GM12878 (cell line): ENCODE measurements around the gene NRG3. TPM values are rescaled to one million over a fixed set of nuclear protein-coding genes. Genes with fewer than 3 reads are reported as not detected.

Source experiments
- ATAC-seq: fragments of 200-7000 bp; cut with Tn5 transposase; 3 replicates; pipeline ENCODE4 v1.9.1; 2020; ENCODE audit warnings: mild to moderate bottlenecking, moderate library complexity
- BruUV-seq: library from RNA; stranded (reverse); fragments of 400-500 nt; replicated peaks from 2 replicates; lab custom pipeline; 2021; lab: Mats Ljungman, UMichigan
- CTCF ChIA-PET: fragments of 300-600 bp; sonication (Branson Sonifier 250); formaldehyde crosslinking; extraction: SDS; loops from one replicate; lab custom pipeline; 2021; ENCODE audit warnings: inconsistent platforms; lab: Yijun Ruan, JAX
- POLR2A ChIA-PET: fragments of 350-600 bp; formaldehyde crosslinking; extraction: SDS; loops from one replicate; lab custom pipeline; 2021; ENCODE audit warnings: inconsistent platforms; lab: Charles Lee
- RAD21 ChIA-PET: fragments of 300-600 bp; sonication (Branson Sonifier 250); formaldehyde crosslinking; loops from one replicate; lab custom pipeline; 2023; ENCODE audit warnings: antibody characterized with exemption; ENCODE audit not compliant: unreplicated experiment; lab: Charles Lee
- SMC1A ChIA-PET: fragments of 300-600 bp; sonication (Branson Sonifier 250); formaldehyde crosslinking; loops from one replicate; lab custom pipeline; 2023; ENCODE audit not compliant: unreplicated experiment, uncharacterized antibody; lab: Charles Lee
- DNase-seq: peaks from one replicate; pipeline ENCODE4 v3.0.0-alpha.2; 2011; ENCODE audit warnings: low read depth, low spot score
- FAIRE-seq: peaks from 3 replicates; lab custom pipeline; 2011; peaks lifted over from hg19 to GRCh38; lab: Jason Lieb, UNC
- H2AFZ ChIP-seq: 2 replicates; pipeline ENCODE4 v1.6.0; 2011; ENCODE audit warnings: low read depth, low read length, control low read depth; ENCODE audit not compliant: control insufficient read depth
- H3K27ac ChIP-seq: 2 replicates; pipeline ENCODE4 v1.5.1; 2011; ENCODE audit warnings: control low read depth; ENCODE audit not compliant: control insufficient read depth, insufficient read depth
- H3K27me3 ChIP-seq, 2 experiments: replicated peaks in 1 of 2; 2 replicates each; pipeline versions ENCODE4 v1.6.0 to v1.6.1; 2011; ENCODE audit warnings: low read length in 1 of 2; ENCODE audit not compliant: control insufficient read depth in 2 of 2, insufficient read depth in 2 of 2
- H3K36me3 ChIP-seq, 2 experiments: 2 replicates each; pipeline ENCODE4 v1.5.1; 2011; ENCODE audit warnings: low read length in 1 of 2; ENCODE audit not compliant: control insufficient read depth in 2 of 2, insufficient read depth in 2 of 2
- H3K4me1 ChIP-seq: 2 replicates; pipeline ENCODE4 v1.6.1; 2011; ENCODE audit warnings: mild to moderate bottlenecking, low read length, moderate library complexity, mixed read lengths; ENCODE audit not compliant: control insufficient read depth, insufficient read depth
- H3K4me2 ChIP-seq: 2 replicates; pipeline ENCODE4 v1.6.0; 2011; ENCODE audit warnings: control low read depth; ENCODE audit not compliant: control insufficient read depth, insufficient read depth
- H3K4me3 ChIP-seq: fragments of 200-600 bp; sonication (generic); 2 replicates; pipeline ENCODE4 v1.5.1; 2016
- H3K79me2 ChIP-seq: 2 replicates; pipeline ENCODE4 v1.6.0; 2011; ENCODE audit warnings: low read length; ENCODE audit not compliant: control insufficient read depth, insufficient read depth
- H3K9ac ChIP-seq: 2 replicates; pipeline ENCODE4 v1.8.0; 2011; ENCODE audit warnings: low read length, control low read depth, mixed read lengths; ENCODE audit not compliant: control insufficient read depth, insufficient read depth
- H3K9me3 ChIP-seq: replicated peaks from 3 replicates; pipeline ENCODE4 v1.5.1; 2011; ENCODE audit warnings: mild to moderate bottlenecking, low read length; ENCODE audit not compliant: control insufficient read depth, insufficient read depth
- H4K20me1 ChIP-seq: 2 replicates; pipeline ENCODE4 v1.6.0; 2011; ENCODE audit not compliant: control insufficient read depth, insufficient read depth
- ASH2L ChIP-seq: fragments of 300-600, 200-600 bp; sonication (generic); IDR thresholded peaks from 2 replicates; pipeline ENCODE4 v1.6.1; 2017; ENCODE audit warnings: low read depth, mild to moderate bottlenecking, borderline replicate concordance
- ATF7 ChIP-seq: fragments of 450-650 bp; IDR thresholded peaks from 2 replicates; pipeline ENCODE4 v1.6.1; 2016; ENCODE audit warnings: low read depth, mild to moderate bottlenecking
- BCL11A ChIP-seq: IDR thresholded peaks from 2 replicates; pipeline ENCODE4 v1.6.1; 2011; ENCODE audit warnings: low read depth, low read length
- HDAC2 ChIP-seq: fragments of 200-600 bp; sonication (generic); IDR thresholded peaks from 2 replicates; pipeline ENCODE4 v1.6.1; 2017
- NFYB ChIP-seq: IDR thresholded peaks from 2 replicates; pipeline ENCODE4 v1.6.1; 2011; ENCODE audit warnings: low read depth, mild to moderate bottlenecking, low read length, improper control_type of control experiment, moderate library complexity; ENCODE audit not compliant: insufficient read depth
- NR2F1 ChIP-seq: fragments of 450-650 bp; conservative IDR thresholded peaks from 2 replicates; pipeline ENCODE4 v1.6.1; 2017; ENCODE audit warnings: mild to moderate bottlenecking
- POLR2A ChIP-seq: IDR thresholded peaks from 2 replicates; pipeline ENCODE4 v1.6.1; 2011; ENCODE audit warnings: low read depth, mild to moderate bottlenecking, low read length
- POLR2AphosphoS5 ChIP-seq: IDR thresholded peaks from 2 replicates; pipeline ENCODE4 v1.6.1; 2011; ENCODE audit warnings: mild to moderate bottlenecking, low read length, inconsistent platforms
- RAD51 ChIP-seq: fragments of 450-650 bp; IDR thresholded peaks from 2 replicates; pipeline ENCODE4 v1.6.1; 2016; ENCODE audit warnings: moderate library complexity, mild to moderate bottlenecking, inconsistent platforms
- RCOR1 ChIP-seq: conservative IDR thresholded peaks from 2 replicates; pipeline ENCODE4 v1.6.1; 2012; ENCODE audit warnings: low read depth, low read length, improper control_type of control experiment
- RUNX3 ChIP-seq: IDR thresholded peaks from 2 replicates; pipeline ENCODE4 v1.6.1; 2012; ENCODE audit warnings: low read length, inconsistent platforms
- SIN3A ChIP-seq: IDR thresholded peaks from 2 replicates; pipeline ENCODE4 v1.6.1; 2012; ENCODE audit warnings: low read depth, low read length, improper control_type of control experiment
- YY1 ChIP-seq: IDR thresholded peaks from 2 replicates; pipeline ENCODE4 v1.6.1; 2011; ENCODE audit warnings: low read depth, mild to moderate bottlenecking, low read length
- ZNF217 ChIP-seq: fragments of 450-650 bp; IDR thresholded peaks from 2 replicates; pipeline ENCODE4 v1.6.1; 2017; ENCODE audit warnings: antibody characterized with exemption, mild to moderate bottlenecking
- WGBS: methylation state at CpG from one replicate; pipeline ENCODE4 v1.1.6; 2016; ENCODE audit warnings: low lambda C conversion rate; ENCODE audit not compliant: insufficient replicate concordance, insufficient coverage; ENCODE audit errors: missing lambda C conversion rate; 5-methylcytosine and 5-hydroxymethylcytosine counted together
- in situ Hi-C: fragments of 300-500 bp; cut with MboI; formaldehyde crosslinking; loops from 9 replicates; pipeline ENCODE4 v1.14.3; 2018; ENCODE audit warnings: mixed read lengths
- intact Hi-C: fragments of 100-400 bp; cut with micrococcal nuclease; formaldehyde crosslinking; loops from one replicate; pipeline ENCODE4 v1.14.2; 2022; ENCODE audit not compliant: unreplicated experiment
- polyA plus RNA-seq, 11 experiments: library from polyadenylated mRNA; depleted of rRNA in 4 of 11; unstranded in 6 of 11; stranded (reverse) in 5 of 11; fragments of >200 nt; fragmentation: Nextera tagmentation in 4 of 11; fragmentation: Illumina TruSeq in 1 of 11; extraction: Ambion mirVana in 4 of 11; extraction: Trizol in 1 of 11; gene quantifications; 1 replicate in 1 of 11; 2 replicates in 10 of 11; pipeline versions ENCODE4 v1.2.1 to v1.2.3, GENCODE V29; 2011 to 2016; ENCODE audit warnings: inconsistent platforms in 2 of 11, missing spikeins in 2 of 11, low read depth in 1 of 11
- total RNA-seq, 4 experiments: library from RNA; depleted of rRNA in 3 of 4; stranded (reverse); fragments of >200 nt in 3 of 4; fragmentation: Illumina TruSeq in 1 of 4; extraction: Trizol in 1 of 4; gene quantifications; 2 replicates each; pipeline versions ENCODE4 v1.2.1 to v1.2.3, GENCODE V29; 2013 to 2021
- TF ChIP-seq, protein P1 (sequence below), 3 experiments: IDR thresholded peaks in 2 of 3; conservative IDR thresholded peaks in 1 of 3; 2 replicates each; pipeline ENCODE4 v1.5.1; 2011; ENCODE audit warnings: low read depth in 3 of 3, low read length in 3 of 3, mild to moderate bottlenecking in 3 of 3, control low read depth in 2 of 3, moderate library complexity in 2 of 3, inconsistent platforms in 1 of 3, mixed read lengths in 1 of 3; ENCODE audit not compliant: control insufficient read depth in 2 of 3, insufficient read depth in 1 of 3; ENCODE audit errors: extremely low read depth in 1 of 3
- TF ChIP-seq, protein P2 (sequence below): fragments of 450-650 bp; IDR thresholded peaks from 2 replicates; pipeline ENCODE4 v1.6.1; 2017; ENCODE audit warnings: mild to moderate bottlenecking, moderate library complexity
- TF ChIP-seq, protein P3 (sequence below): IDR thresholded peaks from 2 replicates; pipeline ENCODE4 v1.6.1; 2011; ENCODE audit warnings: low read depth, mild to moderate bottlenecking, low read length, moderate library complexity, borderline replicate concordance; ENCODE audit errors: extremely low read depth
- TF ChIP-seq, protein P4 (sequence below): fragments of 450-650 bp; formaldehyde crosslinking; IDR thresholded peaks from 2 replicates; pipeline ENCODE4 v1.4.0; 2022; ENCODE audit warnings: mild to moderate bottlenecking, moderate library complexity

NRG3 gene
- total and polyA plus RNA-seq, 10 of the 15 experiments (the other 5 are each of a cell fraction or from before 2014, with no cell fraction given), result 0.03 to 0.41 (median 0.17) TPM; not detected in 3

DNA sequence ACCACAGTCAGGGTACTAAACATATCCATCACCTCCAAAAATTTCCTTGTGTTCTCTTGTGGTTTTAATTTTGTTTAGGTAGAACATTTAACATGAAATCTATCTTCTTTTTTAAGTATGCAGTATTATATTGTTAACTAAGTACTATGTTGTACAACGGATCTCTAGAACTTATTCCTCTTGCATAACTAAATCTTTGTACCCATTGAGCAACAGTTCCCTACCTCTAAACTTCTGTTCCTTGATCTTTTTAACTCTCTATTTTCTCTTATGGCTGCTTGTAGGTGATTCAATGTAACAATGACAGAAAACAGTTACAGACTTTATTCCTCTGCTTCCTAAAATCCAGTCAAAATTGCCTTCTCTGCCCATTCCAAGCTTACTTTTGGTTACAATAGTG lies 9.9 kb downstream of the NRG3 start:
- no peaks in the 10 kb centered on the region for H3K36me3 ChIP-seq
- CTCF ChIA-PET, result no interaction called here
- WGBS, result 60% methylated on average over 1 of the region's 1 CpG
- POLR2A ChIA-PET, result no interaction called here
- no peak overlapping the region for H2AFZ ChIP-seq
- no peak overlapping the region for H3K27ac ChIP-seq
- H3K4me2 ChIP-seq, result no peak overlapping the region
- in situ Hi-C loops, result no loop called here
- H3K79me2 ChIP-seq, result no peaks in the 10 kb centered on the region
- no peaks in the 10 kb centered on the region for H3K4me1 ChIP-seq
- RAD21 ChIA-PET, result no interaction called here
- no peak overlapping the region for H3K9ac ChIP-seq
- DNase-seq, result no peak
- intact Hi-C loops, result no loop called here
- no peak for ATAC-seq
- no peaks in the 10 kb centered on the region for H3K9me3 ChIP-seq
- no TSS peak for BruUV-seq
- SMC1A ChIA-PET, result no interaction called here
- H3K27me3 ChIP-seq, result no peaks in the 10 kb centered on the region
- no peaks in the 10 kb centered on the region for H4K20me1 ChIP-seq
- no peak for FAIRE-seq
- H3K4me3 ChIP-seq, result no peak overlapping the region
- no peak for TF ChIP-seq ZNF217
- TF ChIP-seq, protein P1, sequence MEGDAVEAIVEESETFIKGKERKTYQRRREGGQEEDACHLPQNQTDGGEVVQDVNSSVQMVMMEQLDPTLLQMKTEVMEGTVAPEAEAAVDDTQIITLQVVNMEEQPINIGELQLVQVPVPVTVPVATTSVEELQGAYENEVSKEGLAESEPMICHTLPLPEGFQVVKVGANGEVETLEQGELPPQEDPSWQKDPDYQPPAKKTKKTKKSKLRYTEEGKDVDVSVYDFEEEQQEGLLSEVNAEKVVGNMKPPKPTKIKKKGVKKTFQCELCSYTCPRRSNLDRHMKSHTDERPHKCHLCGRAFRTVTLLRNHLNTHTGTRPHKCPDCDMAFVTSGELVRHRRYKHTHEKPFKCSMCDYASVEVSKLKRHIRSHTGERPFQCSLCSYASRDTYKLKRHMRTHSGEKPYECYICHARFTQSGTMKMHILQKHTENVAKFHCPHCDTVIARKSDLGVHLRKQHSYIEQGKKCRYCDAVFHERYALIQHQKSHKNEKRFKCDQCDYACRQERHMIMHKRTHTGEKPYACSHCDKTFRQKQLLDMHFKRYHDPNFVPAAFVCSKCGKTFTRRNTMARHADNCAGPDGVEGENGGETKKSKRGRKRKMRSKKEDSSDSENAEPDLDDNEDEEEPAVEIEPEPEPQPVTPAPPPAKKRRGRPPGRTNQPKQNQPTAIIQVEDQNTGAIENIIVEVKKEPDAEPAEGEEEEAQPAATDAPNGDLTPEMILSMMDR (IDR thresholded peaks at IDR 0.05 in 2 of 3, conservative IDR thresholded peaks at IDR 0.05 in 1 of 3; ENCODE audit: control insufficient read depth in 2 of 3, extremely low read depth in 1 of 3, insufficient read depth in 1 of 3, low read depth in 3 of 3, low read length in 3 of 3), result no peak
- no peak for TF ChIP-seq ATF7
- no peak for TF ChIP-seq ASH2L
- TF ChIP-seq POLR2AphosphoS5, result no peak
- TF ChIP-seq, protein P2, sequence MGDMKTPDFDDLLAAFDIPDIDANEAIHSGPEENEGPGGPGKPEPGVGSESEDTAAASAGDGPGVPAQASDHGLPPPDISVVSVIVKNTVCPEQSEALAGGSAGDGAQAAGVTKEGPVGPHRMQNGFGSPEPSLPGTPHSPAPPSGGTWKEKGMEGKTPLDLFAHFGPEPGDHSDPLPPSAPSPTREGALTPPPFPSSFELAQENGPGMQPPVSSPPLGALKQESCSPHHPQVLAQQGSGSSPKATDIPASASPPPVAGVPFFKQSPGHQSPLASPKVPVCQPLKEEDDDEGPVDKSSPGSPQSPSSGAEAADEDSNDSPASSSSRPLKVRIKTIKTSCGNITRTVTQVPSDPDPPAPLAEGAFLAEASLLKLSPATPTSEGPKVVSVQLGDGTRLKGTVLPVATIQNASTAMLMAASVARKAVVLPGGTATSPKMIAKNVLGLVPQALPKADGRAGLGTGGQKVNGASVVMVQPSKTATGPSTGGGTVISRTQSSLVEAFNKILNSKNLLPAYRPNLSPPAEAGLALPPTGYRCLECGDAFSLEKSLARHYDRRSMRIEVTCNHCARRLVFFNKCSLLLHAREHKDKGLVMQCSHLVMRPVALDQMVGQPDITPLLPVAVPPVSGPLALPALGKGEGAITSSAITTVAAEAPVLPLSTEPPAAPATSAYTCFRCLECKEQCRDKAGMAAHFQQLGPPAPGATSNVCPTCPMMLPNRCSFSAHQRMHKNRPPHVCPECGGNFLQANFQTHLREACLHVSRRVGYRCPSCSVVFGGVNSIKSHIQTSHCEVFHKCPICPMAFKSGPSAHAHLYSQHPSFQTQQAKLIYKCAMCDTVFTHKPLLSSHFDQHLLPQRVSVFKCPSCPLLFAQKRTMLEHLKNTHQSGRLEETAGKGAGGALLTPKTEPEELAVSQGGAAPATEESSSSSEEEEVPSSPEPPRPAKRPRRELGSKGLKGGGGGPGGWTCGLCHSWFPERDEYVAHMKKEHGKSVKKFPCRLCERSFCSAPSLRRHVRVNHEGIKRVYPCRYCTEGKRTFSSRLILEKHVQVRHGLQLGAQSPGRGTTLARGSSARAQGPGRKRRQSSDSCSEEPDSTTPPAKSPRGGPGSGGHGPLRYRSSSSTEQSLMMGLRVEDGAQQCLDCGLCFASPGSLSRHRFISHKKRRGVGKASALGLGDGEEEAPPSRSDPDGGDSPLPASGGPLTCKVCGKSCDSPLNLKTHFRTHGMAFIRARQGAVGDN, result no peak
- no peak for TF ChIP-seq NR2F1
- TF ChIP-seq, protein P3, sequence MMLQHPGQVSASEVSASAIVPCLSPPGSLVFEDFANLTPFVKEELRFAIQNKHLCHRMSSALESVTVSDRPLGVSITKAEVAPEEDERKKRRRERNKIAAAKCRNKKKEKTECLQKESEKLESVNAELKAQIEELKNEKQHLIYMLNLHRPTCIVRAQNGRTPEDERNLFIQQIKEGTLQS, result no peak
- TF ChIP-seq NFYB, result no peak
- no peak for TF ChIP-seq BCL11A
- TF ChIP-seq RUNX3, result no peak
- no peak for TF ChIP-seq SIN3A
- no peak for TF ChIP-seq RAD51
- TF ChIP-seq RCOR1, result no peak
- no peak for TF ChIP-seq HDAC2
- TF ChIP-seq YY1, result no peak
- no peak for TF ChIP-seq POLR2A
- TF ChIP-seq, protein P4, sequence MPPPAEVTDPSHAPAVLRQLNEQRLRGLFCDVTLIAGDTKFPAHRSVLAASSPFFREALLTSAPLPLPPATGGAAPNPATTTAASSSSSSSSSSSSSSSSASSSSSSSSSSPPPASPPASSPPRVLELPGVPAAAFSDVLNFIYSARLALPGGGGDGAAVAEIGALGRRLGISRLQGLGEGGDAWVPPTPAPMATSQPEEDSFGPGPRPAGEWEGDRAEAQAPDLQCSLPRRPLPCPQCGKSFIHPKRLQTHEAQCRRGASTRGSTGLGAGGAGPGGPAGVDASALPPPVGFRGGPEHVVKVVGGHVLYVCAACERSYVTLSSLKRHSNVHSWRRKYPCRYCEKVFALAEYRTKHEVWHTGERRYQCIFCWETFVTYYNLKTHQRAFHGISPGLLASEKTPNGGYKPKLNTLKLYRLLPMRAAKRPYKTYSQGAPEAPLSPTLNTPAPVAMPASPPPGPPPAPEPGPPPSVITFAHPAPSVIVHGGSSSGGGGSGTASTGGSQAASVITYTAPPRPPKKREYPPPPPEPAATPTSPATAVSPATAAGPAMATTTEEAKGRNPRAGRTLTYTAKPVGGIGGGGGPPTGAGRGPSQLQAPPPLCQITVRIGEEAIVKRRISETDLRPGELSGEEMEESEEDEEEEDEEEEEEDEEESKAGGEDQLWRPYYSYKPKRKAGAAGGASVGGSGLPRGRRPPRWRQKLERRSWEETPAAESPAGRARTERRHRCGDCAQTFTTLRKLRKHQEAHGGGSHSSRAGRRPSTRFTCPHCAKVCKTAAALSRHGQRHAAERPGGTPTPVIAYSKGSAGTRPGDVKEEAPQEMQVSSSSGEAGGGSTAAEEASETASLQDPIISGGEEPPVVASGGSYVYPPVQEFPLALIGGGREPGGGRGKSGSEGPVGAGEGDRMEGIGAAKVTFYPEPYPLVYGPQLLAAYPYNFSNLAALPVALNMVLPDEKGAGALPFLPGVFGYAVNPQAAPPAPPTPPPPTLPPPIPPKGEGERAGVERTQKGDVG (CRISPR knock-in tag), result no peak
